Measurements from ENCODE around the gene SLC35G3. TPM values are rescaled to one million over a fixed set of nuclear protein-coding genes. Genes with fewer than 3 reads are reported as not detected.

The SLC35G3 gene
- total and polyA plus RNA-seq, 10 of the 15 experiments (the other 5 are each of a cell fraction or from before 2014, with no cell fraction given) = not detected

- H3K79me2 ChIP-seq (ENCODE audit: control insufficient read depth, insufficient read depth, low read length) = no peaks in the 10 kb centered on the region
- H3K27me3 ChIP-seq (replicated peaks in 1 of 2; ENCODE audit: control insufficient read depth in 2 of 2, insufficient read depth in 2 of 2, low read length in 1 of 2) = no peaks in the 10 kb centered on the region
- CTCF ChIA-PET = no interaction called here
- ATAC-seq (no peak), FAIRE-seq (no peak), DNase-seq (ENCODE audit: low read depth, low spot score) (no peak)
- no peaks in the 10 kb centered on the region for H3K9me3 ChIP-seq (replicated peaks; ENCODE audit: control insufficient read depth, insufficient read depth, low read length)
- SMC1A ChIA-PET (ENCODE audit: uncharacterized antibody, unreplicated experiment) = interaction anchor here (0.6 to 1.5 kb wide), 2 partner anchors 11 to 370 kb away, joined by 3 to 4 read pairs; no protein-coding TSS in a partner anchor
- 64% methylated on average over 2 of the region's 2 CpGs for WGBS (ENCODE audit: insufficient coverage, insufficient replicate concordance, low lambda C conversion rate, missing lambda C conversion rate)
- no peak overlapping the region for H3K4me3 ChIP-seq
- POLR2A ChIA-PET = no interaction called here
- BruUV-seq (replicated peaks) = no TSS peak
- no peak for TF ChIP-seq HDGF (IDR thresholded peaks at IDR 0.05)
- H4K20me1 ChIP-seq (ENCODE audit: control insufficient read depth, insufficient read depth) = no peaks in the 10 kb centered on the region
- RAD21 ChIA-PET (ENCODE audit: unreplicated experiment) = no interaction called here
- H3K4me1 ChIP-seq (ENCODE audit: control insufficient read depth, insufficient read depth, low read length) = no peaks in the 10 kb centered on the region
- no peak overlapping the region for H2AFZ ChIP-seq (ENCODE audit: control insufficient read depth, low read depth, low read length)
- H3K9ac ChIP-seq (ENCODE audit: control insufficient read depth, insufficient read depth, low read length) = no peak overlapping the region
- no peak overlapping the region for H3K4me2 ChIP-seq (ENCODE audit: control insufficient read depth, insufficient read depth)
- intact Hi-C loops (cut with micrococcal nuclease; ENCODE audit: unreplicated experiment) = no loop called here
- in situ Hi-C loops (cut with MboI) = no loop called here
- no peaks in the 10 kb centered on the region for H3K36me3 ChIP-seq (ENCODE audit: control insufficient read depth in 2 of 2, insufficient read depth in 2 of 2, low read length in 1 of 2)
- H3K27ac ChIP-seq (ENCODE audit: control insufficient read depth, insufficient read depth) = no peak overlapping the region
Observed at GRCh38 chr17:35227546-35227945, 33.4 kb upstream of the SLC35G3 start.

GRCh38 chr17:35224436-35224835 is 30.2 kb upstream of the SLC35G3 start:
- POLR2A ChIA-PET = no interaction called here

More at GRCh38 chr17:35224436-35224835, 30.2 kb upstream of the SLC35G3 start:
- no peak for FAIRE-seq
- Histone ChIP-seq H3K36me3 (ENCODE audit: control insufficient read depth in 2 of 2, insufficient read depth in 2 of 2, low read length in 1 of 2) (no peaks in the 10 kb centered on the region), H3K4me1 (ENCODE audit: control insufficient read depth, insufficient read depth, low read length) (no peaks in the 10 kb centered on the region), H4K20me1 (ENCODE audit: control insufficient read depth, insufficient read depth) (no peaks in the 10 kb centered on the region), H3K27me3 (replicated peaks in 1 of 2; ENCODE audit: control insufficient read depth in 2 of 2, insufficient read depth in 2 of 2, low read length in 1 of 2) (no peaks in the 10 kb centered on the region), H3K79me2 (ENCODE audit: control insufficient read depth, insufficient read depth, low read length) (no peaks in the 10 kb centered on the region), H3K4me2 (ENCODE audit: control insufficient read depth, insufficient read depth) (no peak overlapping the region), H3K9me3 (replicated peaks; ENCODE audit: control insufficient read depth, insufficient read depth, low read length) (no peaks in the 10 kb centered on the region; the same call in 2 of the 3 replicates), H3K4me3 (no peak overlapping the region), H3K27ac (ENCODE audit: control insufficient read depth, insufficient read depth) (no peak overlapping the region), H2AFZ (ENCODE audit: control insufficient read depth, low read depth, low read length) (no peak overlapping the region), H3K9ac (ENCODE audit: control insufficient read depth, insufficient read depth, low read length) (no peak overlapping the region)
- CTCF ChIA-PET = interaction anchor here (1.6 kb wide), 1 partner anchor 11 kb away, joined by 4 read pairs; no protein-coding TSS in a partner anchor
- no TSS peak for BruUV-seq (replicated peaks)
- 43% methylated on average over 1 of the region's 1 CpG for WGBS (ENCODE audit: insufficient coverage, insufficient replicate concordance, low lambda C conversion rate, missing lambda C conversion rate)
- SMC1A ChIA-PET (ENCODE audit: uncharacterized antibody, unreplicated experiment) = no interaction called here
- no peak for TF ChIP-seq SMAD5 (IDR thresholded peaks at IDR 0.05; ENCODE audit: low read depth)
- TF ChIP-seq, protein P1, sequence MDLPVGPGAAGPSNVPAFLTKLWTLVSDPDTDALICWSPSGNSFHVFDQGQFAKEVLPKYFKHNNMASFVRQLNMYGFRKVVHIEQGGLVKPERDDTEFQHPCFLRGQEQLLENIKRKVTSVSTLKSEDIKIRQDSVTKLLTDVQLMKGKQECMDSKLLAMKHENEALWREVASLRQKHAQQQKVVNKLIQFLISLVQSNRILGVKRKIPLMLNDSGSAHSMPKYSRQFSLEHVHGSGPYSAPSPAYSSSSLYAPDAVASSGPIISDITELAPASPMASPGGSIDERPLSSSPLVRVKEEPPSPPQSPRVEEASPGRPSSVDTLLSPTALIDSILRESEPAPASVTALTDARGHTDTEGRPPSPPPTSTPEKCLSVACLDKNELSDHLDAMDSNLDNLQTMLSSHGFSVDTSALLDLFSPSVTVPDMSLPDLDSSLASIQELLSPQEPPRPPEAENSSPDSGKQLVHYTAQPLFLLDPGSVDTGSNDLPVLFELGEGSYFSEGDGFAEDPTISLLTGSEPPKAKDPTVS (IDR thresholded peaks at IDR 0.05; ENCODE audit: low read depth, low read length) = no peak
- TF ChIP-seq, protein P2, sequence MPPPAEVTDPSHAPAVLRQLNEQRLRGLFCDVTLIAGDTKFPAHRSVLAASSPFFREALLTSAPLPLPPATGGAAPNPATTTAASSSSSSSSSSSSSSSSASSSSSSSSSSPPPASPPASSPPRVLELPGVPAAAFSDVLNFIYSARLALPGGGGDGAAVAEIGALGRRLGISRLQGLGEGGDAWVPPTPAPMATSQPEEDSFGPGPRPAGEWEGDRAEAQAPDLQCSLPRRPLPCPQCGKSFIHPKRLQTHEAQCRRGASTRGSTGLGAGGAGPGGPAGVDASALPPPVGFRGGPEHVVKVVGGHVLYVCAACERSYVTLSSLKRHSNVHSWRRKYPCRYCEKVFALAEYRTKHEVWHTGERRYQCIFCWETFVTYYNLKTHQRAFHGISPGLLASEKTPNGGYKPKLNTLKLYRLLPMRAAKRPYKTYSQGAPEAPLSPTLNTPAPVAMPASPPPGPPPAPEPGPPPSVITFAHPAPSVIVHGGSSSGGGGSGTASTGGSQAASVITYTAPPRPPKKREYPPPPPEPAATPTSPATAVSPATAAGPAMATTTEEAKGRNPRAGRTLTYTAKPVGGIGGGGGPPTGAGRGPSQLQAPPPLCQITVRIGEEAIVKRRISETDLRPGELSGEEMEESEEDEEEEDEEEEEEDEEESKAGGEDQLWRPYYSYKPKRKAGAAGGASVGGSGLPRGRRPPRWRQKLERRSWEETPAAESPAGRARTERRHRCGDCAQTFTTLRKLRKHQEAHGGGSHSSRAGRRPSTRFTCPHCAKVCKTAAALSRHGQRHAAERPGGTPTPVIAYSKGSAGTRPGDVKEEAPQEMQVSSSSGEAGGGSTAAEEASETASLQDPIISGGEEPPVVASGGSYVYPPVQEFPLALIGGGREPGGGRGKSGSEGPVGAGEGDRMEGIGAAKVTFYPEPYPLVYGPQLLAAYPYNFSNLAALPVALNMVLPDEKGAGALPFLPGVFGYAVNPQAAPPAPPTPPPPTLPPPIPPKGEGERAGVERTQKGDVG (CRISPR knock-in tag; IDR thresholded peaks at IDR 0.05) = no peak
- TF ChIP-seq SPI1 (IDR thresholded peaks at IDR 0.05; ENCODE audit: borderline replicate concordance, insufficient read depth, low read depth, low read length) = no peak
- TF ChIP-seq YY1 (IDR thresholded peaks at IDR 0.05; ENCODE audit: low read depth, low read length) = no peak
- TF ChIP-seq RELA (IDR thresholded peaks at IDR 0.05; ENCODE audit: borderline replicate concordance, partially characterized antibody) = no peak
- TF ChIP-seq STAT1 (conservative IDR thresholded peaks at IDR 0.05) = no peak
- in situ Hi-C loops (cut with MboI) (no loop called here), intact Hi-C loops (cut with micrococcal nuclease; ENCODE audit: unreplicated experiment) (no loop called here)
- no peak for DNase-seq (ENCODE audit: low read depth, low spot score)
- RAD21 ChIA-PET (ENCODE audit: unreplicated experiment) = interaction anchor here (0.6 kb wide), 1 partner anchor 29 kb away, joined by 3 read pairs; no protein-coding TSS in a partner anchor
- no peak for ATAC-seq

All from GM12878 (cell line).